H1 (cell line): ENCODE measurements around the gene ISM1. TPM values are rescaled to one million over a fixed set of nuclear protein-coding genes. Genes with fewer than 3 reads are reported as not detected.

ENCODE experiments used
- CTCF ChIA-PET: fragments of 300-600 bp; sonication (Branson Sonifier 250); formaldehyde crosslinking; loops from one replicate; lab custom pipeline; 2021; ENCODE audit not compliant: partially characterized antibody; lab: Charles Lee
- POLR2A ChIA-PET: fragments of 300-600 bp; sonication (Branson Sonifier 250); formaldehyde crosslinking; loops from one replicate; lab custom pipeline; 2021; ENCODE audit warnings: inconsistent platforms; ENCODE audit not compliant: partially characterized antibody; lab: Charles Lee
- DNase-seq, 2 experiments: peaks; one replicate each; pipeline versions ENCODE4 v3.0.0 to v3.0.0-alpha.2; 2010 to 2022; ENCODE audit warnings: low spot score in 2 of 2, low read depth in 1 of 2, mixed read lengths in 1 of 2
- FAIRE-seq: peaks from 2 replicates; lab custom pipeline; 2011; peaks lifted over from hg19 to GRCh38; lab: Jason Lieb, UNC
- H2AFZ ChIP-seq: 2 replicates; pipeline ENCODE4 v1.8.1; 2012; ENCODE audit warnings: low read length, inconsistent platforms
- H2AK5ac ChIP-seq: 2 replicates; pipeline ENCODE4 v1.6.1; 2013; ENCODE audit warnings: low read depth, low read length
- H2BK120ac ChIP-seq: replicated peaks from 2 replicates; pipeline ENCODE3; 2013; ENCODE audit warnings: low read depth, low read length, inconsistent platforms
- H2BK12ac ChIP-seq: 2 replicates; pipeline ENCODE4 v1.6.1; 2013; ENCODE audit warnings: low read depth, low read length
- H2BK15ac ChIP-seq: 2 replicates; pipeline ENCODE4 v1.6.1; 2013; ENCODE audit warnings: low read length
- H2BK20ac ChIP-seq: 2 replicates; pipeline ENCODE4 v1.6.1; 2013; ENCODE audit warnings: low read length
- H2BK5ac ChIP-seq: 2 replicates; pipeline ENCODE4 v1.6.1; 2013; ENCODE audit warnings: low read depth, low read length
- H3K14ac ChIP-seq: 2 replicates; pipeline ENCODE4 v1.6.1; 2013; ENCODE audit warnings: inconsistent platforms; ENCODE audit not compliant: insufficient read length
- H3K18ac ChIP-seq: 2 replicates; pipeline ENCODE4 v1.6.1; 2013; ENCODE audit warnings: low read length; ENCODE audit errors: extremely low read depth
- H3K23ac ChIP-seq: 2 replicates; pipeline ENCODE4 v1.6.1; 2013; ENCODE audit warnings: inconsistent platforms; ENCODE audit not compliant: insufficient read length
- H3K23me2 ChIP-seq: 2 replicates; pipeline ENCODE4 v1.6.1; 2013; ENCODE audit warnings: low read depth, low read length
- H3K27ac ChIP-seq: 2 replicates; pipeline ENCODE4 v1.6.1; 2011; ENCODE audit warnings: low read depth, low read length, inconsistent platforms
- H3K27me3 ChIP-seq, 4 experiments: replicated peaks in 1 of 4; 1 replicate in 1 of 4; 2 replicates in 3 of 4; pipeline versions ENCODE4 v1.6.1 to v1.8.1; 2011 to 2013; ENCODE audit warnings: low read length in 3 of 4, mild to moderate bottlenecking in 3 of 4, inconsistent platforms in 2 of 4, mixed read lengths in 2 of 4, moderate library complexity in 1 of 4; ENCODE audit not compliant: control insufficient read depth in 3 of 4, insufficient read depth in 3 of 4; ENCODE audit errors: extremely low read depth in 1 of 4
- H3K36me3 ChIP-seq, 4 experiments: 2 replicates each; pipeline versions ENCODE4 v1.6.1 to v1.8.1; 2011 to 2013; ENCODE audit warnings: mild to moderate bottlenecking in 4 of 4, low read length in 3 of 4, moderate library complexity in 2 of 4, control low read depth in 1 of 4, inconsistent platforms in 1 of 4; ENCODE audit not compliant: insufficient read depth in 4 of 4, control insufficient read depth in 2 of 4
- H3K4ac ChIP-seq: replicated peaks from 2 replicates; pipeline ENCODE3; 2013; ENCODE audit warnings: low read length, low read depth, mixed read lengths, inconsistent platforms; ENCODE audit not compliant: insufficient read length
- H3K4me1 ChIP-seq, 4 experiments: replicated peaks in 1 of 4; 1 replicate in 1 of 4; 2 replicates in 3 of 4; pipeline versions ENCODE4 v1.6.1 to v1.8.1; 2011 to 2013; ENCODE audit warnings: low read length in 3 of 4, inconsistent platforms in 2 of 4, mixed read lengths in 1 of 4; ENCODE audit not compliant: insufficient read depth in 4 of 4, control insufficient read depth in 3 of 4
- H3K4me2 ChIP-seq, 2 experiments: 2 replicates each; pipeline versions ENCODE4 v1.6.1 to v1.8.1; 2011 to 2013; ENCODE audit warnings: low read depth in 2 of 2, low read length in 2 of 2, control low read depth in 1 of 2, inconsistent platforms in 1 of 2, mild to moderate bottlenecking in 1 of 2; ENCODE audit not compliant: insufficient read depth in 1 of 2
- H3K4me3 ChIP-seq, 4 experiments: fragments of 200-600, 300-600 bp in 1 of 4; sonication (generic), shearing (Covaris generic), sonication (Bioruptor Twin) in 1 of 4; 2 replicates each; pipeline versions ENCODE4 v1.5.1 to v1.8.1; 2011 to 2016; ENCODE audit warnings: low read length in 4 of 4, low read depth in 3 of 4, control low read depth in 2 of 4, inconsistent platforms in 2 of 4, mild to moderate bottlenecking in 2 of 4, mixed read lengths in 1 of 4, moderate library complexity in 1 of 4; ENCODE audit not compliant: insufficient read depth in 2 of 4; ENCODE audit errors: extremely low read depth in 1 of 4
- H3K56ac ChIP-seq: replicated peaks from 2 replicates; pipeline ENCODE3; 2013; ENCODE audit warnings: low read depth, mild to moderate bottlenecking, mixed read lengths, low read length, inconsistent platforms; ENCODE audit not compliant: insufficient read length
- H3K79me1 ChIP-seq: 2 replicates; pipeline ENCODE4 v1.6.1; 2013; ENCODE audit warnings: low read depth, low read length, control low read depth
- H3K79me2 ChIP-seq, 2 experiments: 2 replicates each; pipeline versions ENCODE4 v1.6.1 to v1.8.1; 2012 to 2013; ENCODE audit warnings: low read length in 2 of 2, mild to moderate bottlenecking in 2 of 2, inconsistent platforms in 1 of 2; ENCODE audit not compliant: insufficient read depth in 2 of 2, control insufficient read depth in 1 of 2
- H3K9ac ChIP-seq, 4 experiments: replicated peaks in 1 of 4; 1 replicate in 1 of 4; 2 replicates in 3 of 4; pipeline versions ENCODE4 v1.6.1 to v1.8.1; 2011 to 2013; ENCODE audit warnings: low read depth in 3 of 4, low read length in 3 of 4, control low read depth in 2 of 4, mild to moderate bottlenecking in 2 of 4, moderate library complexity in 2 of 4, inconsistent platforms in 1 of 4; ENCODE audit errors: extremely low read depth in 1 of 4
- H3K9me3 ChIP-seq, 2 experiments: 2 replicates each; pipeline versions ENCODE4 v1.6.1 to v1.8.1; 2012 to 2013; ENCODE audit warnings: mild to moderate bottlenecking in 2 of 2, moderate library complexity in 2 of 2, control low read depth in 1 of 2, inconsistent platforms in 1 of 2, low read depth in 1 of 2, low read length in 1 of 2, mixed read lengths in 1 of 2; ENCODE audit not compliant: insufficient read depth in 2 of 2
- H4K20me1 ChIP-seq, 2 experiments: replicated peaks in 1 of 2; 2 replicates each; pipeline versions ENCODE3 to v1.8.1; 2011 to 2013; ENCODE audit warnings: inconsistent platforms in 2 of 2, low read length in 2 of 2, mild to moderate bottlenecking in 1 of 2; ENCODE audit not compliant: insufficient read depth in 2 of 2, control insufficient read depth in 1 of 2
- H4K5ac ChIP-seq: 2 replicates; pipeline ENCODE4 v1.6.1; 2013; ENCODE audit warnings: low read length, low read depth, mixed read lengths, inconsistent platforms; ENCODE audit not compliant: insufficient read length
- H4K8ac ChIP-seq: 2 replicates; pipeline ENCODE4 v1.8.0; 2013; ENCODE audit warnings: mild to moderate bottlenecking, moderate library complexity, low read length, inconsistent platforms; ENCODE audit not compliant: insufficient read depth; ENCODE audit errors: extremely low read depth
- H4K91ac ChIP-seq: replicated peaks from 2 replicates; pipeline ENCODE3; 2013; ENCODE audit warnings: low read length, mixed read lengths, inconsistent platforms; ENCODE audit not compliant: insufficient read length
- BACH1 ChIP-seq: IDR thresholded peaks from 2 replicates; pipeline ENCODE4 v1.6.1; 2012; ENCODE audit warnings: low read length, improper control_type of control experiment
- CBX8 ChIP-seq: fragments of 300-800, 300-1000 bp; sonication (generic); IDR thresholded peaks from 2 replicates; pipeline ENCODE4 v1.7.1; 2016; ENCODE audit warnings: low read depth, low read length, borderline replicate concordance
- EGR1 ChIP-seq: IDR thresholded peaks from 2 replicates; pipeline ENCODE4 v1.6.1; 2011; ENCODE audit warnings: low read depth, low read length, borderline replicate concordance
- FOSL1 ChIP-seq: IDR thresholded peaks from 2 replicates; pipeline ENCODE4 v1.6.1; 2011; ENCODE audit warnings: mild to moderate bottlenecking, low read depth, low read length, moderate library complexity; ENCODE audit not compliant: insufficient read depth
- GABPA ChIP-seq: IDR thresholded peaks from 2 replicates; pipeline ENCODE4 v1.6.1; 2011; ENCODE audit warnings: mild to moderate bottlenecking, low read length, moderate library complexity, borderline replicate concordance; ENCODE audit not compliant: insufficient read depth
- KDM4A ChIP-seq: IDR thresholded peaks from one replicate; pipeline ENCODE4 v1.7.1; 2012; ENCODE audit warnings: low read depth, mild to moderate bottlenecking, moderate library complexity, low read length, inconsistent platforms; ENCODE audit not compliant: severe bottlenecking
- NRF1 ChIP-seq: IDR thresholded peaks from 2 replicates; pipeline ENCODE4 v1.6.1; 2011; ENCODE audit warnings: mild to moderate bottlenecking, low read depth, low read length, improper control_type of control experiment
- SAP30 ChIP-seq: fragments of 300-600 bp; sonication (generic); IDR thresholded peaks from 2 replicates; pipeline ENCODE4 v1.7.1; 2012; ENCODE audit warnings: low read length, moderate library complexity, mild to moderate bottlenecking, inconsistent platforms; ENCODE audit not compliant: insufficient read depth, insufficient replicate concordance
- TAF1 ChIP-seq: IDR thresholded peaks from 2 replicates; pipeline ENCODE4 v1.6.1; 2011; ENCODE audit warnings: mild to moderate bottlenecking, low read depth, low read length
- WGBS, 2 experiments: shearing (Covaris generic) in 1 of 2; methylation state at CpG; one replicate each; pipeline versions ENCODE4 v1.1.6 to v1.1.7; 2013 to 2015; ENCODE audit warnings: low lambda C conversion rate in 2 of 2, mixed read lengths in 2 of 2, inconsistent platforms in 1 of 2, low coverage in 1 of 2, missing lambda C conversion rate in 1 of 2; ENCODE audit not compliant: insufficient replicate concordance in 2 of 2, insufficient coverage in 1 of 2, insufficient read length in 1 of 2; ENCODE audit errors: extremely low coverage in 1 of 2, missing lambda C conversion rate in 1 of 2; 5-methylcytosine and 5-hydroxymethylcytosine counted together
- polyA plus RNA-seq, 7 experiments: library from polyadenylated mRNA; depleted of rRNA in 3 of 7; stranded (reverse) in 5 of 7; unstranded in 2 of 7; fragments of >200 nt in 5 of 7; fragments of 200-250 nt in 2 of 7; gene quantifications; 1 replicate in 5 of 7; 2 replicates in 1 of 7; 4 replicates in 1 of 7; pipeline versions ENCODE4 v1.2.1 to v1.2.3, GENCODE V29; 2011 to 2013; ENCODE audit warnings: missing spikeins in 2 of 7, mixed read lengths in 2 of 7
- total RNA-seq: library from RNA; stranded (reverse); fragmentation: NEBNext Ultra II Directional; extraction: Animal tissue kit (Norgen Biotek cat#: 25700); gene quantifications from 2 replicates; pipeline ENCODE4 v1.2.1, GENCODE V29; 2021
- TF ChIP-seq, protein P1 (sequence below): IDR thresholded peaks from 2 replicates; pipeline ENCODE4 v1.6.1; 2012; ENCODE audit warnings: inconsistent platforms

Gene ISM1
- total and polyA plus RNA-seq, 2 of the 8 experiments (the other 6 are each of a cell fraction or from before 2014, with no cell fraction given) = 0.62 to 0.97 TPM

DNA sequence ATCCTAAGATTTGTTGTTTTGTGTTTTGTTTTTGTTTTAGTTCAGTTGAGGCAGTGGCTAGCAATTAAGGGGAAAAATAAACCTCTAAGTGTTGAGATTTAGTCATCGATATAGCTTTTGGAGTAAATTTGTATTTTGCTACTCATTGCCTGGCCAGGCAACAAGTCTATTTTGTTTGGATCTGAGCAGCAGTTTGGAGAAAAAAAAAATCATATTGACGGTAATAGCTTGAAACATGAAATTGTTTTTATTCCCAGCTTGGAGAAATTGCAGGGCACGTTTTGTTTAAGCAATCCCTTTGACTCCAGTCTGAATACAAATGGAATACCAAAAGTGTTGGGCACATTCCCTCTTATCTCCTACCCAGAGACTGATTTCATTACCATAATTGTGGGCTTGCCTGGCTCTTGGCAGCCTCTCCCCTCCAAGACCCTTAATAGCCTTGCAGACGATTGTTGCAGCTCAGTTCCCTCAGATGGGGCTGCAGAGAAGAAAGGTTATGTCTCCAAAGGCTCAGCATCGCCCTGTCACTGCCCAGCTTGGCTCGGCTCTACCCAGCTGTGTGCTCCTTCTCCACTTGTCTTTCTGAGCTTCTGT, 56.0 kb downstream of the ISM1 start:
- Histone ChIP-seq H3K79me2 (no peaks in the 10 kb centered on the region), H3K4me1 (peaks cover 2 to 6% (median 3%) of the 10 kb centered on the region in 4 experiments; a peak in 3 of 7 replicates), H3K56ac (no peak overlapping the region), H3K4me3 (no peak overlapping the region), H2BK15ac (no peak overlapping the region), H3K18ac (no peak overlapping the region), H3K4ac (no peak overlapping the region), H3K4me2 (no peak overlapping the region), H3K9ac (no peak overlapping the region), H2AK5ac (no peak overlapping the region), H3K79me1 (no peaks in the 10 kb centered on the region), H4K91ac (no peak overlapping the region), H3K36me3 (no peaks in the 10 kb centered on the region), H3K27me3 (no peaks in the 10 kb centered on the region; a peak in 1 of 7 replicates), H2BK20ac (no peak overlapping the region), H4K20me1 (peaks cover 0 to 1% of the 10 kb centered on the region in 2 experiments), H4K5ac (no peak overlapping the region), H2AFZ (no peak overlapping the region), H3K14ac (no peak overlapping the region), H2BK5ac (no peak overlapping the region), H2BK12ac (no peak overlapping the region), H2BK120ac (no peak overlapping the region), H3K23me2 (no peaks in the 10 kb centered on the region), H3K23ac (no peak overlapping the region), H3K9me3 (no peaks in the 10 kb centered on the region), H3K27ac (no peak overlapping the region), H4K8ac (no peak overlapping the region)
- DNase-seq = no peak
- POLR2A ChIA-PET = no interaction called here
- TF ChIP-seq BACH1 (no peak), EGR1 (no peak), FOSL1 (no peak), TAF1 (no peak), KDM4A (no peak), CBX8 (no peak), GABPA (no peak), NRF1 (no peak), SAP30 (no peak)
- TF ChIP-seq, protein P1, sequence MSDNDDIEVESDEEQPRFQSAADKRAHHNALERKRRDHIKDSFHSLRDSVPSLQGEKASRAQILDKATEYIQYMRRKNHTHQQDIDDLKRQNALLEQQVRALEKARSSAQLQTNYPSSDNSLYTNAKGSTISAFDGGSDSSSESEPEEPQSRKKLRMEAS = no peak
- CTCF ChIA-PET = interaction anchor here (0.6 to 2.7 kb wide), 6 partner anchors 12 to 270 kb away, joined by 3 to 10 read pairs (median 4); no protein-coding TSS in a partner anchor
- no peak for FAIRE-seq
- WGBS, 2 experiments = 83% methylated on average over 6 of the region's 6 CpGs; no CpG with 5 or more reads in 1 of the 2 experiments
